Mesendoderm (in vitro differentiated cells): ENCODE data around the gene NRF1.

Experiments used
- DNase-seq: peaks from one replicate; pipeline ENCODE4 v3.0.0; 2013
- H2AK5ac ChIP-seq: 2 replicates; pipeline ENCODE4 v1.6.1; 2013; ENCODE audit warnings: low read length, inconsistent platforms
- H2BK120ac ChIP-seq: 2 replicates; pipeline ENCODE4 v1.6.1; 2013; ENCODE audit warnings: low read depth, mild to moderate bottlenecking, low read length, moderate library complexity, mixed read lengths
- H2BK15ac ChIP-seq: replicated peaks from 2 replicates; pipeline ENCODE4 v1.6.1; 2013; ENCODE audit warnings: low read depth, mild to moderate bottlenecking, moderate library complexity
- H2BK5ac ChIP-seq: 2 replicates; pipeline ENCODE4 v1.6.1; 2013; ENCODE audit warnings: low read length, inconsistent platforms
- H3K18ac ChIP-seq: 2 replicates; pipeline ENCODE4 v1.6.1; 2013; ENCODE audit warnings: mild to moderate bottlenecking, low read length, mixed read lengths
- H3K23ac ChIP-seq: one replicate; pipeline ENCODE4 v1.6.1; 2013; ENCODE audit warnings: low read length
- H3K27ac ChIP-seq: 2 replicates; pipeline ENCODE4 v1.5.1; 2013; ENCODE audit warnings: low read depth, mild to moderate bottlenecking, inconsistent platforms, low read length, moderate library complexity
- H3K27me3 ChIP-seq: 2 replicates; pipeline ENCODE4 v1.6.1; 2013; ENCODE audit warnings: low read length, control low read depth, mild to moderate bottlenecking, inconsistent platforms; ENCODE audit not compliant: insufficient read depth, poor library complexity
- H3K36me3 ChIP-seq: 2 replicates; pipeline ENCODE4 v1.6.1; 2013; ENCODE audit warnings: low read length, inconsistent platforms; ENCODE audit not compliant: control insufficient read depth, insufficient read depth
- H3K4ac ChIP-seq: one replicate; pipeline ENCODE4 v1.6.1; 2013; ENCODE audit warnings: low read depth, mild to moderate bottlenecking, low read length, moderate library complexity
- H3K4me1 ChIP-seq: 2 replicates; pipeline ENCODE4 v1.6.1; 2013; ENCODE audit warnings: low read depth, low read length, inconsistent platforms; ENCODE audit not compliant: control insufficient read depth
- H3K4me2 ChIP-seq: 2 replicates; pipeline ENCODE4 v1.6.1; 2013; ENCODE audit warnings: low read length
- H3K4me3 ChIP-seq: 2 replicates; pipeline ENCODE4 v1.5.1; 2013; ENCODE audit warnings: mild to moderate bottlenecking, low read length
- H3K56ac ChIP-seq: one replicate; pipeline ENCODE4 v1.6.1; 2013; ENCODE audit warnings: low read length
- H3K79me1 ChIP-seq: 2 replicates; pipeline ENCODE4 v1.6.1; 2013; ENCODE audit warnings: low read length, inconsistent platforms
- H3K79me2 ChIP-seq: 2 replicates; pipeline ENCODE4 v1.6.1; 2013; ENCODE audit warnings: mild to moderate bottlenecking, low read length; ENCODE audit not compliant: control insufficient read depth, insufficient read depth
- H3K9ac ChIP-seq: 2 replicates; pipeline ENCODE4 v1.6.1; 2013; ENCODE audit warnings: low read length, inconsistent platforms
- H4K5ac ChIP-seq: one replicate; pipeline ENCODE4 v1.6.1; 2013; ENCODE audit warnings: low read length
- H4K8ac ChIP-seq: one replicate; pipeline ENCODE4 v1.6.1; 2013; ENCODE audit warnings: low read depth, mild to moderate bottlenecking, control low read depth, low read length, moderate library complexity
- WGBS: extraction: QIAGEN DNeasy Blood & Tissue Kit; methylation state at CpG from one replicate; pipeline ENCODE4 v1.1.7; 2013; ENCODE audit warnings: low lambda C conversion rate, missing lambda C conversion rate; ENCODE audit not compliant: insufficient coverage; ENCODE audit errors: extremely low coverage; 5-methylcytosine and 5-hydroxymethylcytosine counted together

NRF1 gene

DNA sequence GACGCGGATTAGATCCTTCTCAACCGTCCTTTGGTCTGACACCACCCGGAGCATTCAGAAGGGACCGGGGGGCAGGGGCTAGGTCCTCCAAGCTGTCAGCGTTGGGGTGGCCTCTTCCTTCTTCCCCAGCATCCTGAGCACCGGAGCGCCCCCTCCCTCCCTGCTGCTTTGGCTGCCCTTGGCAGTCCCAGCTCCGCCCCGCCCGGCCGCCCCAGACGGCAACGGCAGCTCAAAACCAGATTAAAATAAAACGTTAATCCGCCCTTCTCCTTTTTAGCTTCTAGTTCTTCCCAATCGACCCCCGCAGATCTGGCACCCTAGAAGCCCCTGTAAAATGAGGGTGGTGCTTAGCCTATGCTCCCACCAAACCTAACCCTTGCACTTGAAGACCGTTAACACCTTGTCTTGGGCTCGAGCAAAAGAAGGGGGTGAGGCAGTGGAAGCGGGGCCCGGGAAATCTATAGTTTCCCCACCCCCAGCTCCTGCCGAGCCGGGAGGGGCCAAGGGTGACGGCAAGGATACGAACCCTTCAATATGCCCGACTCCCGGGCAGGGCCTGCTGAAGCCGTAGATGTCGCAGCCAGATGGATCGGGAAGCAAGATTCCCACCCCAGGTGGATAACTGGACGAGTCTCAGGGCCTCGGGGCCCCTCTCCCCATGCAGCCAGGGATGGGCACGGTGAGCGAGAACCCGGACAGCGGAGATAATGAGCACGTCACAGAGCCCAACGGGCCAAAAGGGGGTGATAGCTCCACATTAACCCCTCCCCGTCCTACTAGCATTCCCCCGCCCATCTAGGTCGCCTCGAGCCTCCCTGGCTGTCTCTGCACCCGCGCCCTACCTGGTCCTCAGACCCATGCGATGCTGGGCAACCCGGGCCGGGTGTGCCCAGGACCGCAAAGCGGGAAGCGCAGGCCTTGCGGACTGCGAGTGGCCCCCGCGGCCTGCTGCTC, 169.7 kb downstream of the NRF1 start:
- no peaks in the 10 kb centered on the region for H3K79me1 ChIP-seq
- H3K9ac ChIP-seq: no peak overlapping the region
- no peak overlapping the region for H4K5ac ChIP-seq
- peak overlapping the region; percentile 34 for H3K4me2 ChIP-seq
- no peaks in the 10 kb centered on the region for H3K36me3 ChIP-seq
- H2AK5ac ChIP-seq: no peak overlapping the region
- no peak overlapping the region for H2BK120ac ChIP-seq
- no peaks in the 10 kb centered on the region for H3K79me2 ChIP-seq
- WGBS: no CpG with 5 or more reads among the region's 55 CpGs
- peak; percentile 64 for DNase-seq
- no peak overlapping the region for H2BK15ac ChIP-seq
- peaks cover 2% of the 10 kb centered on the region for H3K4me1 ChIP-seq
- no peak overlapping the region for H3K23ac ChIP-seq
- no peak overlapping the region for H3K4ac ChIP-seq
- H4K8ac ChIP-seq: no peak overlapping the region
- H3K56ac ChIP-seq: no peak overlapping the region
- H3K18ac ChIP-seq: no peak overlapping the region
- no peak overlapping the region for H3K4me3 ChIP-seq
- peaks cover 72% of the 10 kb centered on the region for H3K27me3 ChIP-seq
- H2BK5ac ChIP-seq: no peak overlapping the region
- H3K27ac ChIP-seq: no peak overlapping the region

GRCh38 chr7:129781928-129782817, 170.7 kb downstream of the NRF1 start:
- WGBS: no CpG with 5 or more reads among the region's 73 CpGs
- H3K4me3 ChIP-seq: no peak overlapping the region
- no peak for DNase-seq

DNA sequence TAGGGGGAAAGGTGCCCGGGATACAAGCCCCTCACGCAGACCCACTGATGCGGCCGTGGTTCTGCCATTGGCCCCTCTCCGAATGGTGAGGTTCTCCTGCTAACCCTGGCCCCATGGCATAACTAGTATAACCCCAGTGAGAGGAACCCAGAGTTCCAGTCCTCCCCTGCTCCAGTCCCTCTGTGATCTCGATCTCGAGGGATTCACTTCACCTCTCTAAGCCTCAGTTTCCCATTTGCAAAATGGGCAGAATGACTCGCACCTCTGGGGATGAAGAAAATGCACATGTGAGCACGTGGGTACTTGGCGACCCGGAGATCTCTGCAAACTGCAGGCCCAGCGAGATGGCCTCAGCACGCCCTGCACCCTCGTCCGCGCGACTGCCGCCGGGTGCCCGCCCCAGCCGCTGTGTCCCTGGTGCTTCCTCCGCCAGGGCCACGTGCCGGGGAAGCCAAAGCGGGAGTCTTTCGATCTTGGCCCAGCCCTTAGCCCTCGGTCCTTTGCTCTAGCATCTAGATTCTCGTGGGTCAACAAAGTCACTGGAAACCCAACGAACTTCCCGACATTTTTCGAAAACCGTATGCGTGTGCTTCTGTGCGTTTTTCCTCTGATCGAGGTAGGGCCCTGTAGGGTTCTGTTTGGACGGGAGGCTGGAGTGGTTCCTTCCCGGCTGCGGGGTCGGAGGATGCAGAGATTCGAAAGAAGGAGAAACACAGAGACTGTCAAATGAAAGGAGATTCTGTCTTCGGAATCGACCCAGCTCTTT, 171.5 kb downstream of the NRF1 start:
- Histone ChIP-seq H3K27ac (no peak overlapping the region), H3K27me3 (peaks cover 71% of the 10 kb centered on the region), H2BK15ac (no peak overlapping the region), H2BK5ac (no peak overlapping the region), H3K4ac (no peak overlapping the region), H3K4me3 (no peak overlapping the region), H4K5ac (no peak overlapping the region), H2AK5ac (no peak overlapping the region), H3K18ac (no peak overlapping the region), H2BK120ac (no peak overlapping the region), H4K8ac (no peak overlapping the region), H3K9ac (no peak overlapping the region), H3K79me1 (no peaks in the 10 kb centered on the region), H3K4me1 (no peaks in the 10 kb centered on the region), H3K23ac (peak overlapping the region; percentile 80), H3K56ac (peak overlapping the region; percentile 25), H3K4me2 (no peak overlapping the region), H3K79me2 (no peaks in the 10 kb centered on the region), H3K36me3 (no peaks in the 10 kb centered on the region)
- WGBS: no CpG with 5 or more reads among the region's 42 CpGs
- no peak for DNase-seq

More at GRCh38 chr7:129781928-129782817, 170.7 kb downstream of the NRF1 start:
- Histone ChIP-seq H4K5ac (no peak overlapping the region), H3K79me1 (no peaks in the 10 kb centered on the region), H3K27me3 (peaks cover 73% of the 10 kb centered on the region), H2AK5ac (no peak overlapping the region), H3K36me3 (no peaks in the 10 kb centered on the region), H3K4me2 (no peak overlapping the region), H3K18ac (no peak overlapping the region), H4K8ac (no peak overlapping the region), H3K4ac (no peak overlapping the region), H3K27ac (no peak overlapping the region), H3K56ac (no peak overlapping the region), H2BK120ac (no peak overlapping the region), H3K23ac (peak overlapping the region; percentile 80), H3K4me1 (no peaks in the 10 kb centered on the region), H2BK15ac (no peak overlapping the region), H3K79me2 (no peaks in the 10 kb centered on the region), H3K9ac (no peak overlapping the region), H2BK5ac (no peak overlapping the region)

DNA sequence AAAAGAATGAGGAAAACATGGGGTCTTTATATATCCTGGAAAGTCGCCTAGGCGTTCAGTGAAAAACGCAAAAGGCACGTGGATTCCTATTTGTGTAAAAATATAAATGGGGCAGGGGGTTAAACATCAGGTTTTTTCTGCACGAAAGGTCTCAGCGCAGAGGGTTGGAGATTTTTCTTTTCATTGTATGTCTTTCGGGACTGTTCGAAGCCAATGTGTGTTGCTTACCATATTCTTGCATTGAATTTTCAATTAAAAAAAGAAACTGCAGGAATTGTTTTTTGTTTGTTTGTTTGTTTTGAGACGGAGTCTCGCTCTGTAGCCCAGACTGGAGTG, 172.0 kb downstream of the NRF1 start:
- no peak for DNase-seq
- Histone ChIP-seq H3K4me3 (no peak overlapping the region), H3K4me2 (no peak overlapping the region), H3K4ac (no peak overlapping the region), H4K5ac (no peak overlapping the region), H3K27ac (no peak overlapping the region), H4K8ac (no peak overlapping the region), H3K56ac (no peak overlapping the region), H2BK15ac (no peak overlapping the region), H3K23ac (no peak overlapping the region), H3K4me1 (no peaks in the 10 kb centered on the region), H2AK5ac (no peak overlapping the region), H3K27me3 (peaks cover 66% of the 10 kb centered on the region), H2BK120ac (no peak overlapping the region), H3K36me3 (no peaks in the 10 kb centered on the region), H3K9ac (no peak overlapping the region), H3K79me2 (no peaks in the 10 kb centered on the region), H3K79me1 (no peaks in the 10 kb centered on the region), H2BK5ac (no peak overlapping the region), H3K18ac (no peak overlapping the region)
- WGBS: no CpG with 5 or more reads among the region's 10 CpGs

DNA sequence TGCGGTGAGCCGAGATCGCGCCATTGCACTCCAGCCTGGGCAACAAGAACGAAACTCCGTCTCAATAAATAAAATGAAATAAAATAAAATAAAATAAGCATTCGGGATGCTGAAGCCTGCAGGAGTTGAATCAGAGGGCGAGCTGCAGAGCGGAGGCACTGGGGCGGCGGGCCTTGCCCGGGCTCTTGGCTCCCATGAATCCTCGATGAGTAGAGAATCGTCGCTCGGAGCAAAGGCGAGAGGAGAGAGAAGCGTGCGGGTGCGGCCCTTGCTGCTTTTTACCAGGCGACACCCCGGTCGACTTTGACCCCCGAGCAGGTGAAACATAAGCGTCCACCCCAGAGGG, 172.9 kb downstream of the NRF1 start:
- H3K79me1 ChIP-seq: no peaks in the 10 kb centered on the region
- no peak overlapping the region for H3K27ac ChIP-seq
- no peak for DNase-seq
- no peak overlapping the region for H3K9ac ChIP-seq
- no peak overlapping the region for H4K8ac ChIP-seq
- no peak overlapping the region for H3K4ac ChIP-seq
- H2AK5ac ChIP-seq: no peak overlapping the region
- no peak overlapping the region for H2BK5ac ChIP-seq
- no peak overlapping the region for H3K56ac ChIP-seq
- H3K18ac ChIP-seq: no peak overlapping the region
- H3K27me3 ChIP-seq: peaks cover 57% of the 10 kb centered on the region
- no peaks in the 10 kb centered on the region for H3K36me3 ChIP-seq
- no peak overlapping the region for H3K4me3 ChIP-seq
- H3K4me1 ChIP-seq: no peaks in the 10 kb centered on the region
- no peak overlapping the region for H2BK15ac ChIP-seq
- no CpG with 5 or more reads among the region's 25 CpGs for WGBS
- no peaks in the 10 kb centered on the region for H3K79me2 ChIP-seq
- H3K23ac ChIP-seq: no peak overlapping the region
- H3K4me2 ChIP-seq: no peak overlapping the region
- H4K5ac ChIP-seq: no peak overlapping the region
- no peak overlapping the region for H2BK120ac ChIP-seq
